Measurements from ENCODE around the gene TECTB.

TECTB gene

DNA sequence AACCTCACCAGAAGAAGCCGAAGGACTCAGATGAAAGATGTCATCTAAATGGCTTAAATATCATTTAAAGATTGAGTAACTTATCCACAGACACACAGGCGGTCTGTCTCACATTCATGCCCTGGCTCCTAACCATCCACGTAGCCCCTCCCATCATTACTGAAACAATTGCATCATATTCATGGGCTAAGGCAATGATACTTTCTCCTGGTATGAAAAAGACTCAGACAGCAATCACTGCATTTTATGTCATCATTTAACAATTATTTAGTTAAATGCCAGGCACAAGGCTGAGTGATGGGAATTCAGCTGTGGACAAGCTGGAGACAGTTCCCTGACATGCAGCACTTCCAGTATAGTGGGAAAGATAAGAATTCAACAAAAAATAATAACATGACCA, 11.2 kb upstream of the TECTB start:
- in situ Hi-C loops (cut with HindIII; ENCODE audit: low sequenced_read_pairs): no loop called here

DNA sequence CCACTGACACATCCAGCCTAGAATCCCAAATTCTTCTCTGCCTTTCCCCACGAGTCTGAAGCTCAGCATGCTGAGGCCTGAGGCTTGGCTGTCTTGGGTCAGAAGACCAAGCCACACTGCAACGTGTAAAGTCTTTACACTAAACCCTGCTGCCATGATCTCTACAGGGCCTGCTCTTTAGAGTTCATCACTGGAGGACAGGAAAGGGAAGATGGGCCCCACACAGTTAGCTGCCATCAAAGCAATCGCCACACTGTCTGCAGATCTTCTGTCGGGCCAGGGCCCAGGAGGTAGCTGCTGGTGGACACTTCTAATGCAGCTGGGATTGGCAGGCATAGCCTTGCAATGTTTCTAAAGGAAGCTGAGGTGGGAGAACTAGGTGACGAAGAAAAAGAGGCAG, 8.4 kb upstream of the TECTB start:
- in situ Hi-C loops (cut with HindIII; ENCODE audit: low sequenced_read_pairs): no loop called here

- in situ Hi-C loops (cut with HindIII; ENCODE audit: low sequenced_read_pairs): no loop called here
Observed at GRCh38 chr10:112275512-112276245, 7.5 kb upstream of the TECTB start.

- in situ Hi-C loops (cut with HindIII; ENCODE audit: low sequenced_read_pairs): no loop called here
Observed at GRCh38 chr10:112278871-112279270, 4.3 kb upstream of the TECTB start.

DNA sequence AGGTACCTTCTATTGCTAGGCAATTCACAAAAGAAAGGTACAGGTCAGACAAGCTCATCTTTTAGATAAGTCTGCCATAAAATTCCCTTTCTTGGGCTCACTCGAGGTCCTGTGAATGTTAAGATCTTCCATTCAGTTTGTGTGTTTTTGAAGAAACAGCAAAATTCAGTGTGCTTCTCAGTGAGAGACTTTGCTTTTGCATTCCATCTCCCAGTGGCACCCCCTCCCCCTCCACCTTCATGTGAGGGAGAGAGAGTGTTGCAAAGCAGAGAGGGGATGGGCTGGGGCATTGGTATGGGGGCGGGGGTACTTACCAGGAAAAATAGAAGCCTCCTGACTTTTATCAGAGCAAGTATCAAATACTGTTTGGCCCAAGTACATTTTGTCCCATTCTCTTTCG, 3.8 kb upstream of the TECTB start:
- in situ Hi-C loops (cut with HindIII; ENCODE audit: low sequenced_read_pairs): no loop called here

- in situ Hi-C loops (cut with HindIII; ENCODE audit: low sequenced_read_pairs): no loop called here
Observed at GRCh38 chr10:112280205-112280921, 2.8 kb upstream of the TECTB start.

GRCh38 chr10:112282086-112282485, 1.1 kb upstream of the TECTB start:
- in situ Hi-C loops (cut with HindIII; ENCODE audit: low sequenced_read_pairs): no loop called here

GRCh38 chr10:112286837-112287818, 3.9 kb downstream of the TECTB start:
- in situ Hi-C loops (cut with HindIII; ENCODE audit: low sequenced_read_pairs): no loop called here

DNA sequence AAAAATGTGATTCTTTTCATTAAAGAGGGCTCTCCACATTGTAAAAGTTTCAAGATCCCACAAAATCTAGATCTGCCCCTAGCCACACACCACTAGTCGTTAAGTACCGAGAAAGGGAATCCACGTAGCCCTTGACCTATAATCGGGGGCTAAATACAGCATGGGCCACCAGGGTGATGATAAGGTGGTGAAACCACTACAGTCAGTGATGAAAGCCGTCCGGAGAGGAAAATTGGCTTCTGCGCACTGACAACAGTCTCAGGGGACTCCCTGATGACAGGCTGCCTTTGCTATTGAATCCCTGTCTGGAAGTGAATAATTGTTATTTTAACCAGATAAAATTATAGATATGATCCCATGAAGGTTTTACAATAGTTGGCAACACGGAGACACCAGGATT, 4.6 kb downstream of the TECTB start:
- in situ Hi-C loops (cut with HindIII; ENCODE audit: low sequenced_read_pairs): no loop called here

DNA sequence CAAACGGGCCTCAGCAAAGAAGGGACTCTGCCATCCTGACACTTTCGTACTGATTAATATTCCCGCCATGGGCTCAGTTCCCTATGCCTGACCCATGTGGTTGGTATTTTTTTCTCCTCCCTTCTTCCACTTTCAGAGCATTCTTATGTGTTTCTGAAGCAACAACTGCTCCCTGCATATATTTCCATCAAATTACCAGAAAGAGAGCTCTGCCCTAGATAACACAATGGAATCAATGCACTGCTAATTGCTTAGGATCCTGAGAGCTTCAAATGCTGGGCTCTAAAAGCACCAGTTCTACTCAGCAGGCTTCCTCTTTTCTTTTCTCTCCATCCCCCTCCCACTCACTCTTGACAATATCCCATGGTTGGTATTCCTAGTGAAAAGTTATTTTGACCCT, 5.3 kb downstream of the TECTB start:
- in situ Hi-C loops (cut with HindIII; ENCODE audit: low sequenced_read_pairs): no loop called here

DNA sequence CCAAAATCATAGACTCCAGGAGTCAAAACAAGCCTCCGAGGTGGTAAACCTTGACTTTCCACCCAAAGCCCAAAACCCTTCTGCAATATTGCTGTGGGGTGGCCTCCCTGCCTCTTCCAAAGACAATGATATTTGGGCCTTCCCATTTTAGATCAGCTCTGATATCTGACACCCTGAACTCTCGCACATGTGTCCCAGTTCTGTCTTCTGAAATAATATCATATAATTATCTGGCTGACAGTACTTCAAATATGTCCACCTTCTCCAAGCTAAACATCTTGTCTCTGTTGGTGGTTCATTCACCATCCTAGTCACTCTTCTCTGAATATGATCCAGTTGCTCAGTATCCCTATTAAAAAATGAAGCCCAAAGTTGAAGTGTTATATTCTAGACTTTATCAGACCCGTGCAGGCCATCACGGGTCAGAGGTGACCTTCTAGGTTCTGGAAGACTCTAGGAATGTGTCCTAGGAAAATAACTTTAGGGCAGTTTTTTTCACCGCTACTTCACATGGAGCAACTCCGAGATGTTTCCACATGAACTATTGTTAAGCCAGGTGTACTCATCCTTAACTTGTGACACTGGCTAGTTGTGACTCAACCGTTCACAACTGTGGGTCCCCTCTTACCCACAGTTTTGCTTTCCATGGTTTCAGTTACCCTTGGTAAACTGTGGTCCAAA, 6.3 kb downstream of the TECTB start:
- in situ Hi-C loops (cut with HindIII; ENCODE audit: low sequenced_read_pairs): no loop called here

DNA sequence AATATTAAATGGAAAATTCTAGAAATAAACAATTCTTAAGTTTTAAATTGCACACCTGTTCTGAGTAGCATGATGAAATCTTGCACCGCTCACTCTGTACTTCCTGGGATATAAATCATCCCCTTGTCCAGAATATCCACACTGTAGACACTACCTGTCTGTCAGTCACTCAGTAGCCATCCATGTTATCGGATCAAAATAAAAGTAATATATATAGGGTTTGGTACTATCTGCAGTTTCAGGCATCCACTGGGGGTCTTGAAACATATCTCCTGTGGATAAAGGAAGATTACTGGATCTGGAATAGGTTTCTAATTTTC, 6.8 kb downstream of the TECTB start:
- in situ Hi-C loops (cut with HindIII; ENCODE audit: low sequenced_read_pairs): no loop called here

- in situ Hi-C loops (cut with HindIII; ENCODE audit: low sequenced_read_pairs): no loop called here
Observed at GRCh38 chr10:112294169-112294568, 11.0 kb downstream of the TECTB start.

DNA sequence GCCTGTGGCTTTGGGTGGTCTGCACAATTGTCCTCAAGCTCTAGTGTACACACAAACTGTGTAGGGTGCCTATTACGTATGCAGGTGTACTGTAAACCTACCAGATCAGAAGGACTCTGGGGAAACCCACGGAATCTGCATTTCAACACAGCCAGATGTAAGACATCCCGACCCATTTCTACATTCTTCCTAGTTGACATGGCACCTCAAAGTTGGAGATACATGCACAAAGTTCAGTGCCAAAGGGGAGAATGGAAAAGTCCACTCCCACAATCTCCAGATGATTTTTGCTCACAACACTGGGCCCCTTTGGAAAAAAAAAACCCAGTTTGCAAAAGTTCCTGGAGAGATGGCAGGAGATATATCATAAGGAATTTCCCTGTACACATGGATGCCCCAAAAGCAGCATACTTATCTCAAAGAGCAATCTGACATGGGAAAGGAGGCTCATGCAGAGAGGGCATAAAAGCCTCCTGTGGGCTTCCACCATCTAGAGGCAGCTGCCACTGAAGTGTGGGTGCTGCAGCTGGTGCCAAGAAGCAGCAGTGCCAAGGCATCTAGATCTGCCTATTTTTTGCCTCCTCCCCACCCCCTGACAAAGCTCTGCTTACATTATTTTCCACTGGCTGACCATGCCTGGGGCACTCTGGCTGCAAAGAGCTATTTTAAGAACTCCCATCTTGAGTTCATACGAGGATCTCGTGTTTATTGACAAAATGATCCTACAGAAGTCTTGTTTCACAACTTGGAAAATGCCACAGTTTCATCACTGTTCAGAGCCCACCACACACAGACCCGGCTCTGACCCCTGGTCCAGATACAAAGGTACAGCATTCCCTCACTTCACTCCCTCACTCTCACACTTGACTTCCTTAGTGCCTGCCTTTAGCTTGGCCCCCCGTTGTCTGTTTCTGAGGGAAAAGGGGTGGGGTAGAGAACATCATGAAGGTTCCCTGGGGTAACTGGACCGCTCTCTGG, 12.9 kb downstream of the TECTB start:
- in situ Hi-C loops (cut with HindIII; ENCODE audit: low sequenced_read_pairs): no loop called here

DNA sequence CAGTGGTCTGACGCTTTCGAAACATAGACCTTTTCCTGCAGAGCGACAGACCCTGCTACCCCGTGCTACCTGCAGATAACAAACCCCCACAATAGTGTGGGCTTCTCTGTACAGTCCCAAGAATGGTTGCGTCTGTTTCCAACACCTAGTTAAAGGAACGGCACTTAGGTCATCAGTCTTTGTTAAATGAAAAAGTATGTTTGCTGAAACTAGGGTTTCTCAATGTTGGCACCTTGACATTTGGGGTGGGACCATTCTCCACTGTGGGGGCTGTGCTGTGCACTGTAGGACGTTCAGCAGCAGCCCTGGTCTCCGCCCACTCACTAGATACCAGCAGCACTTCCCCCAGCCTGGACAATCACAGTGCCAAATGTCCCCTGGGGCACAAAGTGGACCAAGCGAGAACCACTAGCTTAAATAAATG, 13.7 kb downstream of the TECTB start:
- in situ Hi-C loops (cut with HindIII; ENCODE audit: low sequenced_read_pairs): no loop called here

DNA sequence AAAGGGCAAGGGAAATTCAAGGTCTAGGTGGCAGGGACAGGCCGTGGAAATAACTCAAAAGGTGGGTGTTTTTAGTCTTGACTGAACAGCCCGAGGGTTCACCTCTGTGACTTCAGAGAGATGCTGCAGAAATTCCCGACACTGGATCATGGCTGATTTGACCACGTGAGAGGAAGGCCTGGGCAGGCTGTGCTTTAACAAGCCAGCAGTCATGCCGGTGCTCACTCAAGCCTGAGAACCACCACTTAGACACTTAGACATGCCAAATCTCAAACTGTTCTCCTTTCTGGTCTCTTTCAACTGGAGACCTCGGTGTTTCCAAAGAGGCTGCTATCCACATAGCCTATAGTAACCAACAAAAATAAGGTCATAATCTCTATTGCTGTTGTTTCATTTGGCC, 15.4 kb downstream of the TECTB start:
- in situ Hi-C loops (cut with HindIII; ENCODE audit: low sequenced_read_pairs): no loop called here

DNA sequence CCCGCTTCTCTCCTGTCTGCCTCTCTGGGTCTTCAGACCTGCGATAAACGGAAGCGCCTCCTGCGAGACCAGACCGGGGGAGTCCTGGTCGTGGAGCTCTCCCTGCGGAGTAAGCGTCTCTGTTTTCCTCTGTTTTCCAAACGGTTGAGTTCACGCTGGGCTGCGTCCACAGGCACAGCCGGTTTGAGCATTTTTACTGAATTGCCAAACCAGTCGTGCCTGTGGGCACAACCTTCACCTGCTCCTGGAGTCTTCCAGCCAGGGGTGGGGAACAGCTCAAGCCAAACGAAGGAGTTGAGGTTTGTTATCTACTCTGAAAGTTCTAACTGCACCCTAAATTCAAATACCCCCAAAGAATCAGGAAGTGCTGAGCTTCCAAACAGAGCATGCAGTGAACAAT, 16.3 kb downstream of the TECTB start:
- in situ Hi-C loops (cut with HindIII; ENCODE audit: low sequenced_read_pairs): no loop called here

- in situ Hi-C loops (cut with HindIII; ENCODE audit: low sequenced_read_pairs): loop anchor here (5.0 kb wide), 1 partner anchor 55 kb away; no protein-coding TSS in a partner anchor
Observed at GRCh38 chr10:112302335-112302734, 19.1 kb downstream of the TECTB start.

- in situ Hi-C loops (cut with HindIII; ENCODE audit: low sequenced_read_pairs): loop anchor here (5.0 kb wide), 1 partner anchor 56 kb away; no protein-coding TSS in a partner anchor
Observed at GRCh38 chr10:112303528-112303927, 20.3 kb downstream of the TECTB start.
